Measurements from ENCODE around the gene NHEJ1.

NHEJ1 gene

DNA sequence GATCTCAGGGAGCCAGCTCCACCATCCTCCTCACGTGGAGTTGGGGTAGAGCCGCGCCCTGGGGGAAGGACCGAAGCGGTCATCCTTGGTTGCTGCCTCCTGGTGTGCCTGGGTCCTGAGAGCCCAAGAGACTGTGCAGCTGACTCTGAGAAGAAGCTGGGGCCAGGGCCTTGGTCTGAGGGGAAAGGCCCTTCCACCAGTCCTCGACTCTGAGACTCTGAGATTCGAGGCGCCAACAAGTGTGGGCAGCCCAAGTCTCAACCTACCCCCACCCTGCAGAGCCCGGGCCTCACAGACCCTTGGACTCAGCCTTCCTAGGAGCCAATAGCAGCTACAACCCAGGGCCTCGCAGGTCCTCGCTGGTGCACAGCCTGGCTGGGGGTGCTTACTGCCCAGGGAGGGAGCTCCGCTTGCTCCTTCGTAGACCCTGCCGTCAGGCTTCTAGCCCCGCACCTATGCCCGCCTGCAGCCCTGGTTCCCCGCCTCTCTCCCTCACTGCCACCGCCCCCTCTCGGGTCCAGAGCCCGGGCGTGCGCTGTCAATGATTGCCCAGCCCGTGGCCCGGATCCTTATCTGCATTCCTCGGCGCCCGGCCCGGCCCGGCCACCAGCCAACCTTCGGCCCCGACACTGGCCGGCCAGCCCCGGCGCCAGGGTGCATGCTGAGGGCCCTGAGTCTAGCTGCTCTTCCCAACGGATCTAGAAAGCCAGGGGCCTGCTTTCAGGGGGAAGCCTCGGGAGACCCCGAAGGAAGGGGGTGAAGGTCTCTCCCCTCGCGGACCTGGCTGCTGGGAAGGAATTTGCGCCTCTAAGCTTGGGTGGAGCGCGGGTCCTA, 101.9 kb downstream of the NHEJ1 start:
- DNase-seq (ENCODE audit: low read depth, low spot score), result peak; percentile 37

DNA sequence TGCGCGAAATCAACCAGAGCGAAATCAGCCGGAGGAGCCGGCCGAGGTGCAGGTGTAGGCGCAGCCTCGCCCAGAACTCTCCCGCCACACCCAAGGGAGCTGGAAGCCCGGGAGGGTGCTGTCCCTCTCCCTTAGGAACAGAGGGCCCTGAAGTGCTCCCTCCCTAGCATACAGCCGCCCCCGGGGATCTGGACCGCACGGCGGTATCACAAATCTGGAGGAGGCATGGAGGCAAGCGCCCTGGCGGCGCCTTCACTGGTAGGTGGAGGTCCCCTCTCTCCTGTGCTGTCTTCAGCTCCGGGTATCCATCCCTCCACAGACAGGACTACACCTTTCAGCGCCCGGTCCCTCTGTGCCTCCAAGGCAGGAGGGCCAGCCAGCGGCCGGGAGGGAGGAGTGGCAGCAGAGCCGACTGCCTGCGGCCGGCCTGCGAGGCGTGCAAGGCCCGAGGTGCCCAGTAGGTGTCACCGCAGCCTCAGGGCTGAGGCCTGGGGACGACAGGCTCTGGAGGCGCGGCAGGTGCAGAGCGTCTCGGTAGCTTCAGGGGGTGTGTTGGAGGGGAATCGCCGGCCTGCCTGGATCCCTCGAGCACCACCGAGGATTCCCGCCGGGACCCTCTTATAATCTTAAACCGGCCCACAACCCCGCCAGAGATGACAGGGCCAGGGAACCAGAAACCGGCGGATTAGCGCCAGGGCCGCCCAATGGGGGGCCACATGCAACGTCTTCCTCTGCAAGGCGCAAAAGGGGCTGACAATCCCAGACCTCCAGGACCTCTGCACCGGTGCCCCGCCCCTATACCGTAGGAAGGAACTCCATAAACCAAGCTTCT, 102.7 kb downstream of the NHEJ1 start:
- peak; percentile 82 for DNase-seq (ENCODE audit: low read depth, low spot score)

- DNase-seq (ENCODE audit: low read depth, low spot score), result no peak
Observed at GRCh38 chr2:219056896-219057708, 103.5 kb downstream of the NHEJ1 start.

GRCh38 chr2:219056176-219056895, 104.3 kb downstream of the NHEJ1 start:
- DNase-seq (ENCODE audit: low read depth, low spot score), result no peak

GRCh38 chr2:219054956-219055903, 105.4 kb downstream of the NHEJ1 start:
- DNase-seq (ENCODE audit: low read depth, low spot score), result no peak

GRCh38 chr2:219049282-219049681, 111.3 kb downstream of the NHEJ1 start:
- DNase-seq (ENCODE audit: low read depth, low spot score), result no peak

DNA sequence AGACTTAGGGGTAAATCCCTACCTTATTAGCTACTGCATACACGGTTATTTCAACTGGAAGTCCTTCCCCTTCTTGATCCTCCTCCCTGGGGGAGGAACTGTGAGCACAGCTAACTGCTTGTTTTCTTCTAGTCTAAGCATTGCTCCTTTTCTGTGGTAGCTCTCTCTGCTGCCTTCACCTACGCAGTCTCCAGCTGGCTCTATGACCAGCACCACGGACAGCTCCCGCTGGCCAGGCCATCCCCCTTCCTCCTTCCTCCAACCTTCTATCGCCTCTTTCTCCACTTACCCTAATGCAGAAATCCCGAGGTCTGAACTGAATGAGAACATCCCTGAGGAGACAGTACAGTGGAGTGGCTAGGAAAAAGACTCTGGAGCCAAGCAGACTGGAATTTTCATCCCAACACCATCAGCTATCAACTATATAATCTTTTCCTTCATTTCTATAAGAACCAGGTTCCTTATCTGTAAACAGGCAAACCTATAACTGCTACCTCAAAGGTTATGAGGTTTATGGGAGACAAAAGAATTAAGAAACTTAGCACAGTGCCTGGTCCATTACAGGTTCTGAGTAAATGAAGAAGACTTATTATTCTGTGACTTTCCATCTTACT, 114.6 kb downstream of the NHEJ1 start:
- DNase-seq (ENCODE audit: low read depth, low spot score), result peak; percentile 83

DNA sequence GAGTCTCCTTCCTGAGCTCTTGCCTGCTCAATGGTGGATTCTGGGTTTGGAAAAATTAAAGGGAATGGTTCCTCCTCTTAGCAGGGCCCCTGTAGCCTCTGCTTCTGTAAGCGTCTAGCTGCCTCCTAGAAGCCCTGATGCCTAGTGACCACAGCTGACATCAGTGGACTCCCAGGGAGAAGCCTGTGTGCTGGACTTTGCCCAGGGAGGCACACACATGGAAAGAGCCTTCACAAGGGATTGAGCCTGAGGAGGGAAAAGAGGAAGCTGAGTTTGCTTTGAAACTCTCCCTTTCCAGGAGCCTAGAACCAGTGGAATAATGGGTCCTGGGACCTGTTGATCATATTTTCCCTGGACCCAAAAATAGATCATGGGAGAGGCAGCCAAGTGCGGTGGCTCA, 117.9 kb downstream of the NHEJ1 start:
- DNase-seq (ENCODE audit: low read depth, low spot score), result no peak

- DNase-seq (ENCODE audit: low read depth, low spot score), result no peak
Observed at GRCh38 chr2:219042157-219042556, 118.5 kb downstream of the NHEJ1 start.

- DNase-seq (ENCODE audit: low read depth, low spot score), result peak; percentile 65
Observed at GRCh38 chr2:219041252-219041651, 119.4 kb downstream of the NHEJ1 start, which contains the start of gene CFAP65. Gene CFAP65, minus strand, starts transcription at chr2:219041516. Its CDS starts 2,468 bp downstream, at chr2:219039048.

DNA sequence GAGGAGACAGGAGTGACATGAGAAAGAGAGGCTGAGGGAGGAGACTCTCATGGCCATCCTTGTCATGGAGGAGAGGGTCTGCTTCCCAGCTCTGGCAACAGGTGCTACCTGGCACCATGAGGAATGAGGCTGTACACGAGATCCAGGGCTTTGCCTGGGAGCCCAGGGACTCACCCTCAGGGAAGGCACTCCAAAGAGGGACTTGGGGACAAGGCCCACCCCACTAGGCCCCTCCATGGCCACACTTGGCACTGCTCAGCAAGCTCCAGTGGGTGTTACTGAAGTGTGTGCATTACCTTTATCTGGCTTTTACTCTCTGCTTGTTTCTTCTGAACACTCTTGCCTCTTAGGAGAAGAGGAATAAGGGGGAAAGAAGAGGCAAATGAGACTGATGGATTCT, 122.0 kb downstream of the NHEJ1 start:
- no peak for DNase-seq (ENCODE audit: low read depth, low spot score)

DNA sequence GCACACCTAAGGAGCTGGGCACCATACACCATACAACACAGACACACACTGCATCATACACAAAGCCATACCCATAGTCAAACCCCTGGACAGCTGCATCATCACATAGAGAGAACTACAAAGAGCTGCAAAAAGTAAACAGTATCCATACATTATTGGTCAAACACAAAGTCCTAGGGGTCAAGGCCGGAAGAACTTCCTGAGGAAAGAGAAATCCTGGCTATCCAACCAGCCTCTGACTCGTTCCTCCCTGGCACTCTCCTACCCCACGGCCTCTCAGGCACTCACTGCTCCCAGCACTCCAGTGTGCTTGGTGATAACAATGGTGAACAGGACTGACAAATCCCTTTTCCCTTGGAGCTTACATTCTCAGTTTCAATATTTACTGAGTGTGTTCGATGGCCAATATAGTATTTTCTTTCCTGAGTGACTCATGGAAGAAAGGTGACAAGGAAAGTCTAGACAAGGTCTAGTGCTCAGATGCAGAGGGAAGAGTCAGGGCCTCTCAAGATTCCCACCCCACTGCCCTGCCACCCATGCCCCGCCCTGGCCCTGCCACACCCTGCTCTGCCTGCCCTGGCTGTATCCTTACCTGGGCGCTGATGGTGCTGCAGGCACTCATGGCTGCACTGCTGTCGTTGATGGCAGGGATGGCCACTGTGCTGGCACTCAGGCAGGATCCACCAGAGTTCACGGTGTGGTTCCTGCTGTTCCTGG, 122.7 kb downstream of the NHEJ1 start:
- no peak for DNase-seq (ENCODE audit: low read depth, low spot score)

GRCh38 chr2:219035942-219036341, 124.7 kb downstream of the NHEJ1 start:
- DNase-seq (ENCODE audit: low read depth, low spot score), result no peak

DNA sequence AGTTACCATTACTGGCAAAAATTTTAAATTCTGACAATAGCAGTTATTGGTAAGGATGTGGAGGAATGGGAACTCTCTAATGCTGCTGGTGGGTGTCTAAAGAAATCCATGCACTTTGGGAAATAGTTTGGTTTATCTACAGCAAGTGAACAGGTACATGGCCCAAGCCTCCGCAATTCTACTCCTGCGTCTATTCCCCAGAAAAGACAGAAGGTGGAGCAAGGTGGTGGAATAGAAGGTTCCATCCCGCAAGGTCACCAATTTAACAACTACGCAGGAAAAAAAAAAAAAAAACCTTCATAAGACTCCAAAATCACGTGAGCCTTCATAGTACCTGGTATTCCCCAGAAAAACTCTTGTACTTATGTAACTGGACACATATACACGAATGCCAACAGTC, 125.8 kb downstream of the NHEJ1 start:
- DNase-seq (ENCODE audit: low read depth, low spot score), result no peak

GRCh38 chr2:219032051-219032745, 128.4 kb downstream of the NHEJ1 start:
- DNase-seq (ENCODE audit: low read depth, low spot score), result no peak

GRCh38 chr2:219031005-219031738, 129.4 kb downstream of the NHEJ1 start:
- DNase-seq (ENCODE audit: low read depth, low spot score), result no peak

GRCh38 chr2:219030177-219030940, 130.3 kb downstream of the NHEJ1 start:
- no peak for DNase-seq (ENCODE audit: low read depth, low spot score)

Data from ELF-1 (cell line).